ENCODE results near the gene XK.

GRCh38 chrX:37690119-37690518 is 4.5 kb downstream of the XK start:
- TF ChIP-seq CTCF (IDR thresholded peaks at IDR 0.05; ENCODE audit: insufficient read depth, low read length, poor library complexity, severe bottlenecking) (no peak), EZH2phosphoT487 (conservative IDR thresholded peaks at IDR 0.05; ENCODE audit: low read length) (no peak)

Data from SU-DHL-6 (cell line).